ENCODE measurements around the gene PROX2.

Gene PROX2

DNA sequence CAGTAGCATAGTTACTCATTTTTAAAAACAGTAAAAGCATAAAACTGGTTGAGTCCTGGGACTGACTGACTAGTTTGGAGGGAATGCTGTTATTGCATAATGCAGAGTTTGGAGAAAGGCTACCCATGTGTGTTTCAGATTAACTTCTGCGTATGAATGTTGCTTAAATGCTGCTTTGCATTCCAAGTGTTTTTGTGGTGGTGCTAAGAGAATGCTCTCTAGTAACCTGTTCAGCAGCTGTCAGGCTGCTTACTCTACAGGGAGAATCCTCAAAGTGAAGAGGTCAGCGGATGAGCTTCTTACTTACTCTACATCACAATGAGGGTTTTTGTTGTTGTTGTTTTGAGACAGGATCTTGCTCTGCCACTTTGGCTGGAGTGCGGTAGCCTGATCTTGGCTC, 10.1 kb upstream of the PROX2 start:
- Histone ChIP-seq H3K36me3 (ENCODE audit: insufficient read depth, low read length) (peaks cover 48% of the 10 kb centered on the region), H3K4me1 (ENCODE audit: insufficient read depth, low read length) (peaks cover 32% of the 10 kb centered on the region), H2AFZ (ENCODE audit: low read depth, low read length) (no peak overlapping the region), H3K9me3 (ENCODE audit: low read length) (no peaks in the 10 kb centered on the region), H3K4me3 (ENCODE audit: low read length) (no peak overlapping the region), H3K27me3 (ENCODE audit: insufficient read depth, low read length) (no peaks in the 10 kb centered on the region)

- no peaks in the 10 kb centered on the region for H3K27me3 ChIP-seq (ENCODE audit: insufficient read depth, low read length)
- H3K4me1 ChIP-seq (ENCODE audit: insufficient read depth, low read length), result peaks cover 35% of the 10 kb centered on the region
- H3K9me3 ChIP-seq (ENCODE audit: low read length), result no peaks in the 10 kb centered on the region
- H3K36me3 ChIP-seq (ENCODE audit: insufficient read depth, low read length), result peaks cover 26% of the 10 kb centered on the region
- H3K4me3 ChIP-seq (ENCODE audit: low read length), result peak overlapping the region; percentile 78
- peak overlapping the region; percentile 65 for H2AFZ ChIP-seq (ENCODE audit: low read depth, low read length)
These were observed 6.4 kb upstream of the PROX2 start for GRCh38 chr14:74882103-74882920.

DNA sequence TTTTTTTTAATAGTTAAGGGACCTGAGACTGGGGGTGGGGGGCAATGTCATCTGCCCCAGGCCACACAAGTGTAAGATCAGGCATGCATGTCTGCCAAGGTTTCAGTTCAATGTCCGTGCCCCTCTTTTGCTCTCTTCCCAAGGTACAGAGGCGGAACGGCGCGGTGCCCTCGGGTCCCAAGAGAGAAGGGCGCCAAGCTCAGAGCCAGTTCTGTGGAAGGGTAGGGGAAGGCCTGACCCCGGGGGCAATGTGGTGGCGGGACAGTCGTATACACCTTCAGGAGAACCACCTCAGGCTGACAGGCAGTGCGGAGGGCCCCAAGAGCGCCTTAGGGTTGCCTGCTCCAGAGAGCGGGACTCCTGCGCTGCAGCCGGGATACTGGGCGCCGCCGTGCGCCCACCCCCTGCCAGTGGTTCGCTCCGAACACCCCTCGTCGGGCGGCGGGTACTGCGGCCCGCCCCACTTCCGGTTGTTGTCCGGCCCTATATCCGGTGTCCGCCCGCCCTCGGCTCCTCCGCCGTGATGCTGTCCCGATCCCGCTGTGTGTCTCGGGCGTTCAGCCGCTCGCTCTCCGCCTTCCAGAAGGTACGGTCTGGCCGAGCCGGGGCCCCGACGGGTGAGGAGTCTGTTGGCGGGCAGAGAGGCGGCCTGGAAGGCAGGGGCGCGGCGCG, 5.6 kb upstream of the PROX2 start, which contains the start of gene DLST:
TSS of gene DLST (plus strand) at position 486 of the 672 bp plus-strand sequence. CDS start at position 524, 38 bp downstream.
- H3K36me3 ChIP-seq (ENCODE audit: insufficient read depth, low read length), result peaks cover 22% of the 10 kb centered on the region
- no peaks in the 10 kb centered on the region for H3K9me3 ChIP-seq (ENCODE audit: low read length)
- peaks cover 35% of the 10 kb centered on the region for H3K4me1 ChIP-seq (ENCODE audit: insufficient read depth, low read length)
- peak within 1 kb of the TSS; percentile 78 for H3K4me3 ChIP-seq (ENCODE audit: low read length)
- peak within 1 kb of the TSS; percentile 65 for H2AFZ ChIP-seq (ENCODE audit: low read depth, low read length)
- no peaks in the 10 kb centered on the region for H3K27me3 ChIP-seq (ENCODE audit: insufficient read depth, low read length)

DNA sequence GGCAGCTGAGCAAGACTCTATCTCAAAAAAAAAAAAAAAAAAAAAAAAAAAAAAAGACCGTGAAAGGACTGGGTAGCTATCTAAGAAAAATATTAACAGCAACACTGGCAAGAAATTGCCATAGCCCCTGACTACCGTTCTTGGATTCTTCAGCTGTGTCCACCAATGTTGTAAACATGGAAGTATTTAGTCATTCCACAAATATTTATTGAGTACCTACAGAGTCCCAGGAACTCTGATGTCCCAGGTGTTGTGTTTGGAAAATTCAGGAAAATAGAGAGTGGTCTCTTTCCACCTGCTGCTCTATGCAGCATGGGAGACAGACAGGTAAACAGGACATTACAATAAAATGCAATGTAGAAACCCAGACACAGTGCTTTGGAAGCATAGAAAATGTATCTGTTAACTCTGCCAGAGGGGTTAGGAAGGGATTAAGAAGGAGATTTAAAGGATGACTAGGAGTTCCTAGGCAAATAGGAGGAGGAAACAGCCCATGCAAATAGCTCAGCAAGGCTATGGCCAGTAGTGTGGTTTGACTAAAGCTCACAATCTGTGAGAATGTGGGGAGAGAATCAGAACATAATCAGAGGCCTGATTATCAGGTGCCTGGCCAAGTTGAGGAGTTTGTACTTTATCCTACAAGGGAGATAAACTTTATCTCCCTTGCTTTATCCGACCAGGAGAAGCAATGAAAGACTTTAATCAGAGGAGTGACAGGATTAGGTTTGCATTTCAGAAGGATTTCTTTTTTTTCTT, 3.7 kb upstream of the PROX2 start:
- peaks cover 23% of the 10 kb centered on the region for H3K4me1 ChIP-seq (ENCODE audit: insufficient read depth, low read length)
- no peak overlapping the region for H3K4me3 ChIP-seq (ENCODE audit: low read length)
- peaks cover 7% of the 10 kb centered on the region for H3K36me3 ChIP-seq (ENCODE audit: insufficient read depth, low read length)
- H3K27me3 ChIP-seq (ENCODE audit: insufficient read depth, low read length), result no peaks in the 10 kb centered on the region
- no peaks in the 10 kb centered on the region for H3K9me3 ChIP-seq (ENCODE audit: low read length)
- no peak overlapping the region for H2AFZ ChIP-seq (ENCODE audit: low read depth, low read length)

DNA sequence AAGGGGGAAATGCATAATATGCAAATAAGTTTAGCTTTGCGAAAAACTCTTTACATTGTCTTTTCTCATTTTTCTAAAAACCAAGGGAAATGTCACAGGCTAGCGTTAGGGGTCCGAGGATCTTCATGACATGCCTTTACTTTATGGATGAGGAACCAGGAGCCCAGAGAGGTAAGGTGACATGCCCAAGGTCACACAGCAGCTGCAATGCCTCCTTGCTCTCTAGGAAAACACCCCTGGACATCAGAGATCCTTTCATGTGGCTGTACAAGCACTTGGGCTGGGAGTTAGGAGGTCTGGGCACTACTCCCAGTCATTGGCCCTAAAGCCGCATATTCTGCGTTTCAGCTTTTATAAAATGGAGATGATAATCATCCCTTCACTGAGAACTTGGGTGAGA, 741 bp downstream of the PROX2 start:
- Histone ChIP-seq H3K4me3 (ENCODE audit: low read length) (no peak overlapping the region), H3K9me3 (ENCODE audit: low read length) (no peaks in the 10 kb centered on the region), H3K27me3 (ENCODE audit: insufficient read depth, low read length) (peaks cover 3% of the 10 kb centered on the region), H3K4me1 (ENCODE audit: insufficient read depth, low read length) (no peaks in the 10 kb centered on the region), H3K36me3 (ENCODE audit: insufficient read depth, low read length) (no peaks in the 10 kb centered on the region), H2AFZ (ENCODE audit: low read depth, low read length) (no peak overlapping the region)

- Histone ChIP-seq H3K9me3 (ENCODE audit: low read length) (no peaks in the 10 kb centered on the region), H3K36me3 (ENCODE audit: insufficient read depth, low read length) (no peaks in the 10 kb centered on the region), H3K4me3 (ENCODE audit: low read length) (no peak overlapping the region), H3K27me3 (ENCODE audit: insufficient read depth, low read length) (peaks cover 5% of the 10 kb centered on the region), H3K4me1 (ENCODE audit: insufficient read depth, low read length) (no peaks in the 10 kb centered on the region), H2AFZ (ENCODE audit: low read depth, low read length) (no peak overlapping the region)
These were observed 4.1 kb downstream of the PROX2 start for GRCh38 chr14:74871819-74872218.

GRCh38 chr14:74868739-74869138, 7.2 kb downstream of the PROX2 start:
- Histone ChIP-seq H3K9me3 (ENCODE audit: low read length) (no peaks in the 10 kb centered on the region), H3K36me3 (ENCODE audit: insufficient read depth, low read length) (no peaks in the 10 kb centered on the region), H3K4me1 (ENCODE audit: insufficient read depth, low read length) (no peaks in the 10 kb centered on the region), H3K4me3 (ENCODE audit: low read length) (no peak overlapping the region), H3K27me3 (ENCODE audit: insufficient read depth, low read length) (peaks cover 5% of the 10 kb centered on the region), H2AFZ (ENCODE audit: low read depth, low read length) (no peak overlapping the region)

- Histone ChIP-seq H3K36me3 (ENCODE audit: insufficient read depth, low read length) (no peaks in the 10 kb centered on the region), H2AFZ (ENCODE audit: low read depth, low read length) (no peak overlapping the region), H3K4me3 (ENCODE audit: low read length) (no peak overlapping the region), H3K9me3 (ENCODE audit: low read length) (no peaks in the 10 kb centered on the region), H3K27me3 (ENCODE audit: insufficient read depth, low read length) (peaks cover 2% of the 10 kb centered on the region), H3K4me1 (ENCODE audit: insufficient read depth, low read length) (no peaks in the 10 kb centered on the region)
These were observed 8.3 kb downstream of the PROX2 start for GRCh38 chr14:74867673-74868072.

- Histone ChIP-seq H3K36me3 (ENCODE audit: insufficient read depth, low read length) (no peaks in the 10 kb centered on the region), H3K27me3 (ENCODE audit: insufficient read depth, low read length) (peaks cover 2% of the 10 kb centered on the region), H3K9me3 (ENCODE audit: low read length) (no peaks in the 10 kb centered on the region), H3K4me3 (ENCODE audit: low read length) (no peak overlapping the region), H3K4me1 (ENCODE audit: insufficient read depth, low read length) (no peaks in the 10 kb centered on the region), H2AFZ (ENCODE audit: low read depth, low read length) (no peak overlapping the region)
These were observed 9.1 kb downstream of the PROX2 start for GRCh38 chr14:74866708-74867389.

- no peaks in the 10 kb centered on the region for H3K36me3 ChIP-seq (ENCODE audit: insufficient read depth, low read length)
- H2AFZ ChIP-seq (ENCODE audit: low read depth, low read length), result no peak overlapping the region
- no peak overlapping the region for H3K4me3 ChIP-seq (ENCODE audit: low read length)
- no peaks in the 10 kb centered on the region for H3K9me3 ChIP-seq (ENCODE audit: low read length)
- H3K4me1 ChIP-seq (ENCODE audit: insufficient read depth, low read length), result no peaks in the 10 kb centered on the region
- peaks cover 2% of the 10 kb centered on the region for H3K27me3 ChIP-seq (ENCODE audit: insufficient read depth, low read length)
These were observed 10.8 kb downstream of the PROX2 start for GRCh38 chr14:74865156-74865555.

GRCh38 chr14:74864198-74864597, 11.7 kb downstream of the PROX2 start:
- Histone ChIP-seq H3K4me1 (ENCODE audit: insufficient read depth, low read length) (no peaks in the 10 kb centered on the region), H3K27me3 (ENCODE audit: insufficient read depth, low read length) (peaks cover 2% of the 10 kb centered on the region), H3K9me3 (ENCODE audit: low read length) (no peaks in the 10 kb centered on the region), H3K36me3 (ENCODE audit: insufficient read depth, low read length) (no peaks in the 10 kb centered on the region), H2AFZ (ENCODE audit: low read depth, low read length) (no peak overlapping the region), H3K4me3 (ENCODE audit: low read length) (no peak overlapping the region)

DNA sequence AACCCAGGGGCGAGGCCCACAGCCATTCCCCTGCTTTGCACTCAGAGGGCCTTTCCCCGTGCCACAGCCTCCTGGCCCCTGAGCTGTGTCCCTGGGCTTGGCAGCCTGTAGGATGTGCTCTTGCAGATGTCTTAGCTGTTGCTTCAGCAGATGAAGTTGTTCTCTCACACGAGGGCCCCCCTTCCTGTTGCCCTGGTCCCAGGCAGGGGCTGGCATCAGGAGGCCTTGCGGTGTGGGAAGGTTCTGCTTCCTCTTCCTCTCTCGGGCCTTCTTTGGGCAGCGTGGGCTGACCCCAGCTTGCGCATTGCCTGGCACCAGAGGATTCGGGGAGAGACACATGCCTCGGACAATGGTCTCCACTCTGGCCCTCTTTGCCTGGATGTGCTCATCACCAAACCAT, 12.7 kb downstream of the PROX2 start:
- H2AFZ ChIP-seq (ENCODE audit: low read depth, low read length), result no peak overlapping the region
- H3K4me1 ChIP-seq (ENCODE audit: insufficient read depth, low read length), result no peaks in the 10 kb centered on the region
- no peak overlapping the region for H3K4me3 ChIP-seq (ENCODE audit: low read length)
- H3K36me3 ChIP-seq (ENCODE audit: insufficient read depth, low read length), result no peaks in the 10 kb centered on the region
- peaks cover 2% of the 10 kb centered on the region for H3K27me3 ChIP-seq (ENCODE audit: insufficient read depth, low read length)
- H3K9me3 ChIP-seq (ENCODE audit: low read length), result no peaks in the 10 kb centered on the region

GRCh38 chr14:74861734-74862090, 14.2 kb downstream of the PROX2 start:
- Histone ChIP-seq H3K4me1 (ENCODE audit: insufficient read depth, low read length) (no peaks in the 10 kb centered on the region), H3K4me3 (ENCODE audit: low read length) (no peak overlapping the region), H3K27me3 (ENCODE audit: insufficient read depth, low read length) (no peaks in the 10 kb centered on the region), H2AFZ (ENCODE audit: low read depth, low read length) (no peak overlapping the region), H3K36me3 (ENCODE audit: insufficient read depth, low read length) (no peaks in the 10 kb centered on the region), H3K9me3 (ENCODE audit: low read length) (no peaks in the 10 kb centered on the region)

All from neuron (in vitro differentiated cells).